Vagina (tissue), 2 donors: ENCODE results near the gene GSK3A. TPM values are rescaled to one million over a fixed set of nuclear protein-coding genes. Genes with fewer than 3 reads are reported as not detected.

Source experiments
- DNase-seq, 2 donors: peaks; one replicate each; pipeline ENCODE4 v3.0.0-alpha.2; 2017; ENCODE audit errors: extremely low spot score in 2 of 2
- H3K27ac ChIP-seq: fragments of 200-600 bp; sonication (generic); one replicate; pipeline ENCODE4 v1.5.1; 2019
- H3K27me3 ChIP-seq: fragments of 200-600 bp; sonication (generic); one replicate; pipeline ENCODE4 v1.5.1; 2019
- H3K36me3 ChIP-seq, 2 donors: fragments of 200-600 bp; sonication (generic); one replicate each; pipeline ENCODE4 v1.5.1; 2017 to 2019
- H3K4me1 ChIP-seq: fragments of 200-600 bp; sonication (generic); one replicate; pipeline ENCODE4 v1.5.1; 2019
- H3K4me3 ChIP-seq, 2 donors: fragments of 200-600 bp; sonication (generic); 1 replicate in 1 of 2; 2 replicates in 1 of 2; pipeline ENCODE4 v1.5.1; 2016 to 2019
- H3K9me3 ChIP-seq: fragments of 200-600 bp; sonication (generic); one replicate; pipeline ENCODE4 v1.5.1; 2019
- POLR2A ChIP-seq, 2 donors: fragments of 450-650 bp; IDR thresholded peaks; one replicate each; pipeline ENCODE4 v1.6.1; 2017; ENCODE audit warnings: antibody characterized with exemption in 2 of 2, mild to moderate bottlenecking in 2 of 2, moderate library complexity in 2 of 2
- POLR2AphosphoS5 ChIP-seq, 2 donors: sonication (generic); formaldehyde crosslinking; IDR thresholded peaks; one replicate each; pipeline ENCODE4 v1.9.0; 2017; ENCODE audit warnings: antibody characterized with exemption in 2 of 2, mild to moderate bottlenecking in 2 of 2, low read depth in 1 of 2; ENCODE audit not compliant: insufficient read depth in 1 of 2
- intact Hi-C: fragments of 100-400 bp; cut with DNase I; formaldehyde crosslinking; loops from one replicate; pipeline ENCODE4 v1.15.1; 2023
- total RNA-seq: library from RNA; depleted of rRNA; stranded (reverse); fragments of >200 nt; gene quantifications from one replicate; pipeline ENCODE4 v1.2.3, GENCODE V29; 2016
- TF ChIP-seq, protein P1 (sequence below), 3 experiments: fragments of 450-650 bp in 2 of 3; fragments of 200-600 bp in 1 of 3; sonication (generic) in 1 of 3; IDR thresholded peaks; one replicate each; pipeline ENCODE4 v1.5.1; 2017 to 2019; ENCODE audit warnings: antibody characterized with exemption in 3 of 3, mild to moderate bottlenecking in 2 of 3, moderate library complexity in 2 of 3

The GSK3A gene
- 21.1 TPM for total RNA-seq

DNA sequence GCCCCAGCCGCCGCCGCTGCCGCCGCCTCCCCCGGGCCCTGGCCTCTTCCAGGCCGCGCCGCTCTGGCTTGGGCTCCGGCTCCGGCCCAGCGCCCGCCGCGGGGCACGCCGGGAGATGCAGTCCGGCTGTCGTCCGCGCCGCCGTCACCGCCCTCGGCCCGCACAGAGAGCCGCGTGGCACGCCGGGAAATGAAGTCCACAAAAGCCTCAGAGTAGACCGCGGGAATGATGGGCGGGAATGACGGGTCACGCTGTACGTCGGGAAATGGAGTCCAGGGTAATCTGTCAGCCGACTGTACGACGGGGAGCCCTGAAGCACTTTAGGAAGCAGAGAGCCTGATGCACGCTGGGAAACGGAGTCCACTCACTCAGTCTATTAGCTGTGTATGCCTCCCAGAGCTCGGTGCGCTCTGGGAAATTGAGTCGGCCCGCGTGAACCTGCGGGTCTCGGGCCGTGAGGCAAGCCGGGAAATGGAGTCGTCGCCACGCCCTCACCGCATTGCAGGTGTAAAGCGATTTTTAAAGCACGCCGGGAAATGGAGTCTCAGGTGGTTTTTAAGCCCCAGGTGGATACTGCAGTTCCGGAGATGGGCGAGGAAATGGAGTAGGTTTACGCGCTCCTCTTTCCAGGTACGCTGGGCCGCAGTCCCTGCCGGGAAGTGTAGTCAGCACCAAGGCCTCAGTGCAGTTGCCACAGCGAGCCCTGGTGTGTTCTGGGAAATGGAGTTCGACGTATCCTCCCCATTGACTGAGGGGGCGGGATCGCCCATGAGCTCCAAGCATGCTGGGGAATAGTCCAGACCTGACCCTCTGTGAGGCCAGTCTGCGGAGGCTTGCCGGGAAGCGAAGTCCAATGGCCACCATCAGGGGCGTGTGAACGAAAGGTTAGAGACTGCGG, at the start of gene GSK3A:
TSS of gene GSK3A (minus strand) at position 91 of the 898 bp plus-strand sequence. CDS start 137 bp downstream, outside the sequence.
- Histone ChIP-seq H3K4me1 (peaks cover 57% of the 10 kb centered on the region), H3K27ac (peak within 1 kb of the TSS; percentile 87), H3K36me3 (no peaks in the 10 kb centered on the region), H3K4me3 (peak within 1 kb of the TSS; percentile 63 to 89), H3K9me3 (no peaks in the 10 kb centered on the region), H3K27me3 (no peaks in the 10 kb centered on the region)
- TF ChIP-seq POLR2A (IDR thresholded peaks at IDR 0.05): peak in 1 of 2 donors; percentile 85
- TF ChIP-seq, protein P1, sequence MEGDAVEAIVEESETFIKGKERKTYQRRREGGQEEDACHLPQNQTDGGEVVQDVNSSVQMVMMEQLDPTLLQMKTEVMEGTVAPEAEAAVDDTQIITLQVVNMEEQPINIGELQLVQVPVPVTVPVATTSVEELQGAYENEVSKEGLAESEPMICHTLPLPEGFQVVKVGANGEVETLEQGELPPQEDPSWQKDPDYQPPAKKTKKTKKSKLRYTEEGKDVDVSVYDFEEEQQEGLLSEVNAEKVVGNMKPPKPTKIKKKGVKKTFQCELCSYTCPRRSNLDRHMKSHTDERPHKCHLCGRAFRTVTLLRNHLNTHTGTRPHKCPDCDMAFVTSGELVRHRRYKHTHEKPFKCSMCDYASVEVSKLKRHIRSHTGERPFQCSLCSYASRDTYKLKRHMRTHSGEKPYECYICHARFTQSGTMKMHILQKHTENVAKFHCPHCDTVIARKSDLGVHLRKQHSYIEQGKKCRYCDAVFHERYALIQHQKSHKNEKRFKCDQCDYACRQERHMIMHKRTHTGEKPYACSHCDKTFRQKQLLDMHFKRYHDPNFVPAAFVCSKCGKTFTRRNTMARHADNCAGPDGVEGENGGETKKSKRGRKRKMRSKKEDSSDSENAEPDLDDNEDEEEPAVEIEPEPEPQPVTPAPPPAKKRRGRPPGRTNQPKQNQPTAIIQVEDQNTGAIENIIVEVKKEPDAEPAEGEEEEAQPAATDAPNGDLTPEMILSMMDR (IDR thresholded peaks at IDR 0.05): peak in 1 of 3 experiments; percentile 5
- TF ChIP-seq POLR2AphosphoS5 (IDR thresholded peaks at IDR 0.05; ENCODE audit: insufficient read depth in 1 of 2, low read depth in 1 of 2): peak; percentile 92 to 95
- intact Hi-C loops: loop anchor here (1.0 kb wide), 1 partner anchor 83 kb away; the partner anchor contains the start of gene MEGF8
- DNase-seq: peak; percentile 99 to 100

DNA sequence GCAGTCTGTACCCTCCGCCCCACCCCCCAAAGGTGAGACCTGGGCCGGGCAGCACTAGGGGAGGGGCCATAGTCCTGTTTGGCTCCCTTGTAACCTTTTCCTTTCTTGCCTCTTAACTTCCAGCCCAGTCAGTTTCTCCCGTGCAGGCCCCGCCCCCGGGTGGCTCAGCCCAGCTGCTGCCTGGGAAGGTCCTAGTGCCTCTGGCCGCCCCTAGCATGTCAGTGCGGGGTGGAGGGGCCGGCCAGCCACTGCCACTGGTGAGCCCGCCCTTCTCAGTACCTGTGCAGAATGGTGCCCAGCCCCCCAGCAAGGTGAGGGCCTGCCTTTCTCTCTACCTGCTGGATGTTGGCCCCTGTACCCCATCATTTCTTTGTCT, 49.0 kb upstream of the GSK3A start:
- H3K27me3 ChIP-seq: no peaks in the 10 kb centered on the region
- no peak for DNase-seq
- intact Hi-C loops: no loop called here
- no peak overlapping the region for H3K27ac ChIP-seq
- H3K4me1 ChIP-seq: peaks cover 8% of the 10 kb centered on the region
- TF ChIP-seq, protein P1 (IDR thresholded peaks at IDR 0.05): no peak
- no peaks in the 10 kb centered on the region for H3K9me3 ChIP-seq
- H3K36me3 ChIP-seq: peaks cover 0 to 70% of the 10 kb centered on the region in 2 donors
- no peak overlapping the region for H3K4me3 ChIP-seq

DNA sequence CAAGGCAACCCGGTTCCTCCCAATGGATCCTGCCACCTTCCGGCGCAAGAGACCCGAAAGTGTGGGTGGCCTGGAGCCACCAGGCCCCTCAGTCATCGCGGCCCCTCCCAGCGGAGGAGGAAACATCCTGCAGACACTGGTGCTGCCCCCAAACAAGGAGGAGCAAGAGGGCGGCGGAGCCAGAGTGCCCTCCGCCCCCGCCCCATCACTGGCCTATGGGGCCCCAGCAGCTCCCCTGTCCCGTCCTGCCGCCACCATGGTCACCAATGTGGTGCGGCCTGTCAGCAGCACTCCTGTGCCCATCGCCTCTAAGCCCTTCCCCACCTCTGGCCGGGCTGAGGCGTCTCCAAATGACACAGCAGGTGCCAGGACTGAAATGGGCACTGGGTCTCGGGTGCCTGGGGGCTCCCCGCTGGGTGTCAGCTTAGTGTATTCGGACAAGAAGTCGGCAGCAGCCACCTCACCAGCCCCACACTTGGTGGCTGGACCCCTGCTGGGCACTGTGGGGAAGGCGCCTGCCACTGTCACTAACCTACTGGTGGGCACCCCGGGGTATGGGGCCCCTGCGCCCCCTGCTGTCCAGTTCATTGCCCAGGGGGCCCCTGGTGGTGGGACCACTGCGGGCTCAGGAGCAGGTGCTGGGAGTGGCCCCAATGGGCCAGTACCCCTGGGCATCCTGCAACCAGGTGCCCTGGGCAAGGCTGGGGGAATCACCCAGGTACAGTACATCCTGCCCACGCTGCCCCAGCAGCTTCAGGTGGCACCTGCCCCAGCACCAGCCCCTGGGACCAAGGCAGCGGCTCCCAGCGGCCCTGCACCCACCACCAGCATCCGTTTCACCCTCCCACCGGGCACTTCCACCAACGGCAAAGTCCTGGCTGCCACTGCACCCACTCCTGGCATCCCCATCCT, 48.4 kb upstream of the GSK3A start:
- peaks cover 0 to 70% of the 10 kb centered on the region in 2 donors for H3K36me3 ChIP-seq
- no peaks in the 10 kb centered on the region for H3K27me3 ChIP-seq
- H3K9me3 ChIP-seq: no peaks in the 10 kb centered on the region
- TF ChIP-seq POLR2A (IDR thresholded peaks at IDR 0.05): no peak
- TF ChIP-seq, protein P1 (IDR thresholded peaks at IDR 0.05): peak in 1 of 3 experiments; percentile 42
- no peak overlapping the region for H3K4me3 ChIP-seq
- intact Hi-C loops: no loop called here
- H3K27ac ChIP-seq: no peak overlapping the region
- no peak for DNase-seq
- H3K4me1 ChIP-seq: peaks cover 14% of the 10 kb centered on the region

DNA sequence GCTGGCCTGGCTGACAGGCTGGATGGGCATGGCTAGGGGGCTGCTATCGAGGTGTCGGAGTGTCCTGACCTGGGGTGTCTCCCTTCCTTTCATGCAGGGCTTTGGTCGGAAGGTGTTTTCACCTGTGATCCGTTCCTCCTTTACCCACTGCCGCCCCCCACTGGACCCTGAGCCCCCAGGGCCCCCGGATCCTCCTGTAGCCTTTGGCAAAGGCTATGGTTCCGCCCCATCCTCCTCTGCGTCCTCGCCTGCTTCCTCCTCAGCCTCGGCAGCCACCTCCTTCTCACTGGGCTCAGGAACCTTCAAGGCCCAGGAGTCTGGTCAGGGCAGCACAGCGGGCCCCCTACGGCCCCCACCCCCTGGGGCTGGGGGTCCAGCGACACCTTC, 47.7 kb upstream of the GSK3A start:
- H3K36me3 ChIP-seq: peaks cover 0 to 70% of the 10 kb centered on the region in 2 donors
- no peaks in the 10 kb centered on the region for H3K9me3 ChIP-seq
- intact Hi-C loops: no loop called here
- H3K27me3 ChIP-seq: no peaks in the 10 kb centered on the region
- peaks cover 21% of the 10 kb centered on the region for H3K4me1 ChIP-seq
- DNase-seq: no peak
- no peak overlapping the region for H3K4me3 ChIP-seq
- TF ChIP-seq POLR2AphosphoS5 (IDR thresholded peaks at IDR 0.05; ENCODE audit: insufficient read depth in 1 of 2, low read depth in 1 of 2) (no peak), POLR2A (IDR thresholded peaks at IDR 0.05) (no peak)
- TF ChIP-seq, protein P1 (IDR thresholded peaks at IDR 0.05): no peak
- no peak overlapping the region for H3K27ac ChIP-seq
